GM12875 (cell line): ENCODE results near the gene PTGDS.

Experiments used
- H3K4me3 ChIP-seq: one replicate; pipeline ENCODE4 v1.5.1; 2011; ENCODE audit warnings: low read depth, low read length, control low read depth
- TF ChIP-seq, protein P1 (sequence below): IDR thresholded peaks from 2 replicates; pipeline ENCODE4 v1.5.1; 2011; ENCODE audit warnings: low read depth, mild to moderate bottlenecking, control low read depth, inconsistent platforms, low read length, moderate library complexity, borderline replicate concordance; ENCODE audit not compliant: insufficient read depth

The PTGDS gene

GRCh38 chr9:136982232-136983051, 5.1 kb downstream of the PTGDS start, which contains the start of gene LCNL1:
Gene LCNL1 (plus strand): TSS chr9:136982993. CDS start chr9:136983587, 594 bp downstream.
- no peak within 1 kb of the TSS for H3K4me3 ChIP-seq
- TF ChIP-seq, protein P1, sequence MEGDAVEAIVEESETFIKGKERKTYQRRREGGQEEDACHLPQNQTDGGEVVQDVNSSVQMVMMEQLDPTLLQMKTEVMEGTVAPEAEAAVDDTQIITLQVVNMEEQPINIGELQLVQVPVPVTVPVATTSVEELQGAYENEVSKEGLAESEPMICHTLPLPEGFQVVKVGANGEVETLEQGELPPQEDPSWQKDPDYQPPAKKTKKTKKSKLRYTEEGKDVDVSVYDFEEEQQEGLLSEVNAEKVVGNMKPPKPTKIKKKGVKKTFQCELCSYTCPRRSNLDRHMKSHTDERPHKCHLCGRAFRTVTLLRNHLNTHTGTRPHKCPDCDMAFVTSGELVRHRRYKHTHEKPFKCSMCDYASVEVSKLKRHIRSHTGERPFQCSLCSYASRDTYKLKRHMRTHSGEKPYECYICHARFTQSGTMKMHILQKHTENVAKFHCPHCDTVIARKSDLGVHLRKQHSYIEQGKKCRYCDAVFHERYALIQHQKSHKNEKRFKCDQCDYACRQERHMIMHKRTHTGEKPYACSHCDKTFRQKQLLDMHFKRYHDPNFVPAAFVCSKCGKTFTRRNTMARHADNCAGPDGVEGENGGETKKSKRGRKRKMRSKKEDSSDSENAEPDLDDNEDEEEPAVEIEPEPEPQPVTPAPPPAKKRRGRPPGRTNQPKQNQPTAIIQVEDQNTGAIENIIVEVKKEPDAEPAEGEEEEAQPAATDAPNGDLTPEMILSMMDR: no peak

DNA sequence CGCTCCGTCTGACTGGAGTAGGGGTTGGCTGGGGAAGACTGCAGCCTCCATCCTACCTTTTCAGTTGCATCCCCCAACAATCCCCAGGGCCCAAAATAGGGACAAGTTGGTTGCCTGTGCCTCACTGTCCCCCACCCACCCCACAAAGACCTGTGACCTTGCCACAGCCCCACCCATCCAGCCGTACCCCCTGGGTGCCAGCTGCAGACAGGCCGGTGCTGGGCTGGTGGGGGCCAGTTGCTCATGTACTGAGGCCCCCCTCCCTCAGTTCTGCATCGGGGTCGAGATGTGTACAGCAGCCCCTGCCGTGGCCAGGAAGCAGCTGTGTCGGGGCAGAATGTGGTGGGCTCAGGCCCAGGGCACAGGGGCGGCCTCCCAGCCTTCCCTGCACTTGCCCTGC, 5.9 kb downstream of the PTGDS start:
- TF ChIP-seq, protein P1: no peak

DNA sequence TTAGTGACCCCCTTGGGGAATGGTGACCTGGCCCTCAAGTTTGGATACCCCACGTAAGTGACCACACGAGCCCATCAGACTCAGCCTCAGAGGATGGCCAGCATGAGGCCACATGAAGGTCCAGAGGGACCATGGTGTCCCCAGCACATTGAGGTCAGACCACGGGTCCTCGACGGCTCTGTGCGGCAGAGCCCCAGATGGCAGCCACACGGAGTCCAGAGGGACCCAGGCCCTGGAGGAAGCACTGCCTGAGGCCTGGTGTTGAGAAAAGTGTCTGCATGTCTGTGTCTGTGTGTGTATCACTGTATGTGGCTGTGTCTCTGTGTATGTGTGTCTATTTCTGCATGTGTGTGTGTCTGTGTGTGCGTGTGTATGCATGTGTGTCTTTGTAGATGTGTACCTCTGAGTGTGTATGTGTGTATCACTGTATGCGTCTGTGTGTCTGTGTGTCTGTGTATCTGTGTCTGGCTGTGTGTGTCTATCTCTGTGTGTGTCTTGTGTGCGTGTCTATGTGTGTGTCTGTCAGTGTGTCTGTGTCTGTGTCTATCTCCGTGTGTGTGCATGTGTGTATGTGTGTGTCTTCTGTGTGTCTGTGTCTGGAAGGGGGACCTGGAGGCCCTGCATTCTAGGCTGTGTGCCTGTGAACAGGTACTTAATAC, 6.5 kb downstream of the PTGDS start:
- H3K4me3 ChIP-seq: no peak overlapping the region
- TF ChIP-seq, protein P1: no peak

More for the DNA sequence above, 5.9 kb downstream of the PTGDS start:
- no peak overlapping the region for H3K4me3 ChIP-seq

- TF ChIP-seq, protein P1: no peak
These were observed 7.2 kb downstream of the PTGDS start for GRCh38 chr9:136984464-136985026.

GRCh38 chr9:136985027-136985602, 7.8 kb downstream of the PTGDS start:
- TF ChIP-seq, protein P1: no peak
- no peak overlapping the region for H3K4me3 ChIP-seq

More at GRCh38 chr9:136984464-136985026, 7.2 kb downstream of the PTGDS start:
- no peak overlapping the region for H3K4me3 ChIP-seq

DNA sequence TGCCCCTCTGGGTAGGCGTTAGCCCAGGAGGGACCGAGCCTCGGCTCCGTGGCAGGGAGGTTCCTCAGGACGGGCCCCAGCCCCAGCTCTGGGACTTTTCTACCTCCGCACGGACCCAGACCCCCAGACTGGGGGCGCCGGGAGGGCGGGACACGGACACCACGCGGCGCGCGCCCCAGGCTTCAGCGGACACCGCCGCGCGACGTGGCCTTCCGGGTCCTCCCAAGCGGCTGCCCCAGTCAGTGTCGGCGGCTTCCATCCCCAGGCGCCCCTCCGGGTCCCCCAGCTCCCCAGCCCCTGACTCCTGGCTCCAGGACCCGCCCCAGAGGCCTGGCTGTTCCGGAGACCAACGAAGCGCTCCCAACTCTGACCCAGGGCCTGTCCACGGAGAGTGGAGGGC, 8.5 kb downstream of the PTGDS start:
- TF ChIP-seq, protein P1: no peak
- H3K4me3 ChIP-seq: no peak overlapping the region
